ENCODE measurements around the gene RSPO4.
"Not testable (repeated sequence)": the region's sequence is repeated elsewhere in the genome, so short reads cannot be mapped to it uniquely, and the experiment has no call there.

Gene RSPO4

GRCh38 chr20:1005452-1006027 is 3.4 kb upstream of the RSPO4 start:
- in situ Hi-C loops (cut with MboI; ENCODE audit: low sequenced_read_pairs): no loop called here

GRCh38 chr20:1003920-1004697 is 2.0 kb upstream of the RSPO4 start:
- in situ Hi-C loops (cut with MboI; ENCODE audit: low sequenced_read_pairs): no loop called here

- in situ Hi-C loops (cut with MboI; ENCODE audit: low sequenced_read_pairs): no loop called here
Measured at GRCh38 chr20:1002682-1003561, 811 bp upstream of the RSPO4 start.

- in situ Hi-C loops (cut with MboI; ENCODE audit: low sequenced_read_pairs): no loop called here
Measured at GRCh38 chr20:1001116-1001515, 995 bp downstream of the RSPO4 start.

- in situ Hi-C loops (cut with MboI; ENCODE audit: low sequenced_read_pairs): no loop called here
Measured at GRCh38 chr20:998231-998830, 3.8 kb downstream of the RSPO4 start.

- in situ Hi-C loops (cut with MboI; ENCODE audit: low sequenced_read_pairs): no loop called here
Measured at GRCh38 chr20:997486-997885, 4.6 kb downstream of the RSPO4 start.

GRCh38 chr20:997016-997415 is 5.1 kb downstream of the RSPO4 start:
- in situ Hi-C loops (cut with MboI; ENCODE audit: low sequenced_read_pairs): no loop called here

GRCh38 chr20:995170-995569 is 6.9 kb downstream of the RSPO4 start:
- in situ Hi-C loops (cut with MboI; ENCODE audit: low sequenced_read_pairs): no loop called here

GRCh38 chr20:992801-993535 is 9.1 kb downstream of the RSPO4 start:
- in situ Hi-C loops (cut with MboI; ENCODE audit: low sequenced_read_pairs): no loop called here

- in situ Hi-C loops (cut with MboI; ENCODE audit: low sequenced_read_pairs): no loop called here
Measured at GRCh38 chr20:991850-992249, 10.3 kb downstream of the RSPO4 start.

- in situ Hi-C loops (cut with MboI; ENCODE audit: low sequenced_read_pairs): no loop called here
Measured at GRCh38 chr20:990293-990959, 11.7 kb downstream of the RSPO4 start.

GRCh38 chr20:988272-988671 is 13.8 kb downstream of the RSPO4 start:
- in situ Hi-C loops (cut with MboI; ENCODE audit: low sequenced_read_pairs): no loop called here

- in situ Hi-C loops (cut with MboI; ENCODE audit: low sequenced_read_pairs): no loop called here
Measured at GRCh38 chr20:987677-988076, 14.4 kb downstream of the RSPO4 start.

- in situ Hi-C loops (cut with MboI; ENCODE audit: low sequenced_read_pairs): no loop called here
Measured at GRCh38 chr20:986733-987355, 15.3 kb downstream of the RSPO4 start.

- in situ Hi-C loops (cut with MboI; ENCODE audit: low sequenced_read_pairs): not testable (repeated sequence)
Measured at GRCh38 chr20:984994-985393, 17.1 kb downstream of the RSPO4 start.

- in situ Hi-C loops (cut with MboI; ENCODE audit: low sequenced_read_pairs): no loop called here
Measured at GRCh38 chr20:982754-983153, 19.4 kb downstream of the RSPO4 start.

GRCh38 chr20:977021-977420 is 25.1 kb downstream of the RSPO4 start:
- in situ Hi-C loops (cut with MboI; ENCODE audit: low sequenced_read_pairs): no loop called here

GRCh38 chr20:976033-976432 is 26.1 kb downstream of the RSPO4 start:
- in situ Hi-C loops (cut with MboI; ENCODE audit: low sequenced_read_pairs): no loop called here

GRCh38 chr20:973785-974194 is 28.3 kb downstream of the RSPO4 start:
- in situ Hi-C loops (cut with MboI; ENCODE audit: low sequenced_read_pairs): no loop called here

GRCh38 chr20:972256-972655 is 29.9 kb downstream of the RSPO4 start:
- in situ Hi-C loops (cut with MboI; ENCODE audit: low sequenced_read_pairs): no loop called here
